Osteoblast (primary cell): ENCODE measurements around the gene CD79A. TPM values are rescaled to one million over a fixed set of nuclear protein-coding genes. Genes with fewer than 3 reads are reported as not detected.

ENCODE experiments used
- DNase-seq: peaks from one replicate; pipeline ENCODE4 v3.0.0; 2011; ENCODE audit warnings: low spot score, mixed read lengths; ENCODE audit not compliant: insufficient read length; ENCODE audit errors: missing footprints
- H2AFZ ChIP-seq: 2 replicates; pipeline ENCODE4 v1.6.0; 2011; ENCODE audit warnings: mild to moderate bottlenecking, low read length
- H3K27ac ChIP-seq: 2 replicates; pipeline ENCODE4 v1.5.1; 2011; ENCODE audit warnings: mild to moderate bottlenecking, low read depth, low read length, moderate library complexity
- H3K27me3 ChIP-seq: 2 replicates; pipeline ENCODE4 v1.6.0; 2012; ENCODE audit warnings: mild to moderate bottlenecking, control low read depth, inconsistent platforms, low read length, moderate library complexity; ENCODE audit not compliant: insufficient read depth
- H3K36me3 ChIP-seq: 2 replicates; pipeline ENCODE4 v1.5.1; 2011; ENCODE audit warnings: mild to moderate bottlenecking, low read length, control low read depth, moderate library complexity; ENCODE audit not compliant: insufficient read depth
- H3K4me1 ChIP-seq: 2 replicates; pipeline ENCODE4 v1.5.1; 2011; ENCODE audit warnings: mild to moderate bottlenecking, low read length, control low read depth, moderate library complexity; ENCODE audit not compliant: insufficient read depth
- H3K4me2 ChIP-seq: 2 replicates; pipeline ENCODE4 v1.6.0; 2011; ENCODE audit warnings: mild to moderate bottlenecking, low read length; ENCODE audit not compliant: insufficient read depth
- H3K4me3 ChIP-seq: fragments of 200-600 bp; sonication (generic); 3 replicates; pipeline ENCODE4 v1.5.1; 2012; ENCODE audit warnings: mild to moderate bottlenecking, low read length, inconsistent platforms; ENCODE audit not compliant: insufficient read depth
- H3K79me2 ChIP-seq: 2 replicates; pipeline ENCODE4 v1.6.0; 2012; ENCODE audit warnings: mild to moderate bottlenecking, low read length, control low read depth, inconsistent platforms; ENCODE audit not compliant: insufficient read depth
- H3K9me3 ChIP-seq: 2 replicates; pipeline ENCODE4 v1.5.1; 2011; ENCODE audit warnings: low read depth, low read length, control low read depth
- H4K20me1 ChIP-seq: 2 replicates; pipeline ENCODE4 v1.6.0; 2012; ENCODE audit warnings: mild to moderate bottlenecking, low read length, control low read depth; ENCODE audit not compliant: insufficient read depth
- CTCF ChIP-seq: IDR thresholded peaks from 2 replicates; pipeline ENCODE4 v1.5.1; 2011; ENCODE audit warnings: mild to moderate bottlenecking, low read depth, low read length, moderate library complexity; ENCODE audit errors: extremely low read depth
- total RNA-seq: library from RNA; depleted of rRNA; stranded (reverse); fragments of >200 nt; gene quantifications from 2 replicates; pipeline ENCODE4 v1.2.3, GENCODE V29; 2012

CD79A gene
- total RNA-seq, 1 donor: 0.36 TPM

- Histone ChIP-seq H3K79me2 (no peaks in the 10 kb centered on the region), H3K4me2 (no peak overlapping the region), H3K27me3 (peaks cover 20% of the 10 kb centered on the region), H3K9me3 (no peaks in the 10 kb centered on the region), H3K4me1 (no peaks in the 10 kb centered on the region), H3K27ac (no peak overlapping the region), H2AFZ (no peak overlapping the region), H3K36me3 (peaks cover 34% of the 10 kb centered on the region), H3K4me3 (no peak overlapping the region), H4K20me1 (peaks cover 28% of the 10 kb centered on the region)
- TF ChIP-seq CTCF: no peak
- DNase-seq: no peak
These were observed 30.0 kb downstream of the CD79A start for GRCh38 chr19:41906916-41907680.

- H4K20me1 ChIP-seq: peaks cover 28% of the 10 kb centered on the region
- H3K79me2 ChIP-seq: no peaks in the 10 kb centered on the region
- H3K36me3 ChIP-seq: peaks cover 31% of the 10 kb centered on the region
- DNase-seq: no peak
- H3K4me2 ChIP-seq: no peak overlapping the region
- H3K27me3 ChIP-seq: peaks cover 28% of the 10 kb centered on the region
- no peak overlapping the region for H3K27ac ChIP-seq
- no peaks in the 10 kb centered on the region for H3K4me1 ChIP-seq
- no peaks in the 10 kb centered on the region for H3K9me3 ChIP-seq
- H3K4me3 ChIP-seq: no peak overlapping the region
- no peak overlapping the region for H2AFZ ChIP-seq
- no peak for TF ChIP-seq CTCF
These were observed 31.0 kb downstream of the CD79A start for GRCh38 chr19:41907994-41908615.

- Histone ChIP-seq H3K4me1 (no peaks in the 10 kb centered on the region), H3K9me3 (no peaks in the 10 kb centered on the region), H3K79me2 (no peaks in the 10 kb centered on the region), H3K27me3 (peaks cover 35% of the 10 kb centered on the region), H4K20me1 (peaks cover 24% of the 10 kb centered on the region), H2AFZ (no peak overlapping the region), H3K4me3 (no peak overlapping the region), H3K4me2 (no peak overlapping the region), H3K27ac (no peak overlapping the region), H3K36me3 (peaks cover 26% of the 10 kb centered on the region)
- no peak for DNase-seq
- TF ChIP-seq CTCF: no peak
These were observed 31.8 kb downstream of the CD79A start for GRCh38 chr19:41908724-41909464.

GRCh38 chr19:41909706-41910105 lies 32.6 kb downstream of the CD79A start:
- no peak for DNase-seq
- H3K27ac ChIP-seq: no peak overlapping the region
- no peak overlapping the region for H2AFZ ChIP-seq
- peaks cover 20% of the 10 kb centered on the region for H3K36me3 ChIP-seq
- no peak for TF ChIP-seq CTCF
- H3K9me3 ChIP-seq: no peaks in the 10 kb centered on the region
- no peaks in the 10 kb centered on the region for H3K4me1 ChIP-seq
- H3K27me3 ChIP-seq: peaks cover 41% of the 10 kb centered on the region
- H3K4me3 ChIP-seq: no peak overlapping the region
- H3K4me2 ChIP-seq: no peak overlapping the region
- H4K20me1 ChIP-seq: peaks cover 22% of the 10 kb centered on the region
- H3K79me2 ChIP-seq: no peaks in the 10 kb centered on the region
